ENCODE results near the gene MAPK4.

Gene MAPK4

DNA sequence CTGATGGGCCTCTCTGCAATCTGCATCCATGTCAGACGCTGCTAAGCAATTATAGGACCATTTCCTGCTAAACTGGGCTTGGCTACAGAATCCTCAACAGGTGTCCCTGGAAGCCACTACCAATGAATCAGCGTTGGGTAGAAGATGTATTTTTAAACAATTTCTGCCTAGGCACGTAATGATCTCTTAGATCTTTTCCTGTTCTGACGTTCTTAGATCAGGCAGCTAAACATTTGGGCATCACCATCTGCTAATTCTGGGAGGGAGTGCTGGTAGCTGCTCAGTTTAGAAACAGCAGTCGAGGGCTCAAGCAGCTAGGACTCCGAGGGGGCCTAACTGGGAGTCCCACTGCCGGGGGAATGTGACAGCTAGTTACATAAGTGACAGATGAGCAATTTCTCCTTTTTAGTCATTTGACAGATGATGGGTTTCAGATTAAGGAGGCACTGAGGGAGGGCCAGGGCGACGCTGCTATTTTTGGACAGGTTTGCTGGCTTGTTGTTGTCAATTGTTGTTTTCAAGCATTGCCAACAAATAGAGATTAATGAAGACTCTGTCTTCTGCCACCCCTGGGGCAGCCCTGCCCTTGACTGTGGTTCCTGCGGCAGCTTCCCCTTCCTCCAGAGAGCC lies 167.2 kb downstream of the MAPK4 start:
- no peak for DNase-seq

DNA sequence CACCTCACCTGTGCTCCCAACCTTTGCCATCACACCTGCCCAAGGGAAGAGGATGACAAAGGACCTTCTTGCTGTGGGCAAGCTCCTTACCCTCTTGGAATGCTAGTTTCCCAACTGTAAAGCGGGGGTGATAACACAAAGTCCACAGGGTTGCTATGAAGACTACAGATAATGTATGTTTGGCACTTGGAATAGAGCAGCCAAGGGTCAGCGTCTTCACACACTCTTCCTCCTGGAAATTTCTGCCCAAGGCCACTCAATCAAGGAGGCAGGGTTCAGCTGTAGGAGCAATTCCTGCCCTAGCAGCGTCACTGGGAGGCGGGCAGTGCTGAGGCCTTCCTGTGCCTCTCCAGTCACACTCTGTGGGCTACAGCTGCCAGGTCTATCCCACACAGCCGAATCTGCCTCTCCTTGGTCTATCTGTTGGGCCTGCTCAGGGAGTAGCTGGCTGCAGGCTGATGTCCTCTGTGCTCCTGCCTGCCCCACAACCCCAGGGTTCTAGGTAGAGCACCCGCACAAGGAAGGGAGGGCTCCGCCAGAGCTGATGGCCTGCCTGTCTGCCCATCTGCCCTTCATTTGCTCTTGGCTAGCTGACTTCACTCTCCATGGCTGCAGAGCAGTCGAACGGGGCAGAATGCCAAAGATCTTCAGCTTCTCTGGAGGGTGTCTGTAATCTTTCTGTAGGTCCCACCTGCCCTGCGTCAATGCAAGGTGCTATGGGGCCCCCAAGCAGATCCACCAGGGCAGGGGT lies 168.0 kb downstream of the MAPK4 start:
- DNase-seq: no peak

DNA sequence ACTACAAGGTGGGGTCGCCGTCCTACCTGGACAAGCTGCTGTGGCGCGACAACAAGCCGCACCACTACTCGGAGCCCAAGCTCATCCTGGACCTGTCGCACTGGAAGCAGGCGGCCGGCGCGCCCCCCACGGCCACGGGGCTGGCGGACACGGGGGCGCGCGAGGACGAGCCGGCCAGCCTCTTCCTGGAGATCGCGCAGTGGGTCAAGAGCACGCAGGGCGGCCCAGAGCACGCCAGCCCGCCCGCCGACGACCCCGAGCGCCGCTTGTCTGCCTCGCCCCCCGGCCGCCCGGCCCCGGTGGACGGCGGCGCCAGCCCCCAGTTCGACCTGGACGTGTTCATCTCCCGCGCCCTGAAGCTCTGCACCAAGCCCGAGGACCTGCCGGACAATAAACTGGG lies 169.5 kb downstream of the MAPK4 start:
- DNase-seq: no peak

DNA sequence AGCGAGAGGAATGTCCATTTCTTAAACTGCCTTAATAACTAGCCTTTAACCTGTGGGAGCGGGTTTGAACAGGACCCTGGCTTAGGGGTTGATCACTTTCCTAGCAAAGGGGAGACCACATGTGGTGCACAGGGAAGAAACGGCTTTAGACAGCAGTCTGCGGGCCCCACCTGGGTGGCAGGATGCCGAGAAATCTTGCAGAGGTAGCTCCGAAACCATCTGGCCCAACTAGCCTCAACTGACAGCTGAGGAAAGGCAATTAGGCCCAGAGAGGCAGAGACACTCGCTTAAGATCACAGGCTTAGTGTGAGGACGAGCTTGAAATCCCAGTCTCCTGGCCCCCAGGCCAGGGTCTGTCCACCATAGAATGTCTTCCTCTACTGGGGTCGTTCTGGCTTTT lies 170.1 kb downstream of the MAPK4 start:
- no peak for DNase-seq

- no peak for DNase-seq
These were observed 174.5 kb downstream of the MAPK4 start for GRCh38 chr18:50734342-50734741.

GRCh38 chr18:50734886-50735285 lies 175.0 kb downstream of the MAPK4 start:
- DNase-seq: no peak

- no peak for DNase-seq
These were observed 177.2 kb downstream of the MAPK4 start for GRCh38 chr18:50737127-50737526.

- DNase-seq: no peak
These were observed 178.3 kb downstream of the MAPK4 start for GRCh38 chr18:50738098-50738757.

DNA sequence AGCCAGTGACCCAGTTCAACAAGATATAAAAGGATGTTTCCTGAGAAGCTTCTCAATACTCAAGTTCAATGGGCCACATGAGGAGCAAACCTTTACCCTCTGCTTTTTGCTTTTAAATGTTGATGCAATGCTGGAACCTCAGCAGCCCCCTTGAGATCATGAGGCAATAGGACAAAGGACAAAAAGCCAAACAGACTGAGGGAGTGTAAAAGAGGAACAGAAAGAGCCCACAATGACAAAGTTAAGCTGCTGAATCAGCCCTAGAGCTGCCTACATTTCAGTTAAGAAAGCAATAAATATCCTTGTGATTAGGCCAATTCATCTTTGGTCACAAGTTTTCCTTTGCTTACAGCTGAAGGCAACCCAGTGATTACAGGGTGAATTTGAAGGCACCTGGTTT lies 183.1 kb downstream of the MAPK4 start:
- no peak for DNase-seq

- DNase-seq: no peak
These were observed 184.4 kb downstream of the MAPK4 start for GRCh38 chr18:50744253-50744652.

GRCh38 chr18:50745945-50746344 lies 186.1 kb downstream of the MAPK4 start:
- no peak for DNase-seq

DNA sequence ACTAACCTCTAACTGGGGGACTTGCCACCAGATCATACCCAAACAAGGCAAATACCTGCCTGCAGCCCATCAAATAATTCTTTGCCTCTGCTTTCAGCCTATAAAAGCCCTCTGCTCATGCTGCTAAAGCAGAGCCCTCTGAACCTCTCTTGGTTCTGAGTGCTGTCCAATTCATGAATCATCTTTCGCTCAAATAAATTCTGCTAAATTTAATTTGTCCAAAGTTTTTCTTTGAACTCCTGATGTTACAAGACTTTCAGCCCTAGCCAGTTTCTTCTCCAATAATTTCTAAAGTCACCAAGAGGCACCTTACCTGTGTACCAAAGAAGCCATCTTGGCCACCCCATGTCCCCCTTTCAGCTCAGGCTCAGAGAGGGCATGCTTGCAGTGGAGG lies 188.0 kb downstream of the MAPK4 start:
- DNase-seq: no peak

DNA sequence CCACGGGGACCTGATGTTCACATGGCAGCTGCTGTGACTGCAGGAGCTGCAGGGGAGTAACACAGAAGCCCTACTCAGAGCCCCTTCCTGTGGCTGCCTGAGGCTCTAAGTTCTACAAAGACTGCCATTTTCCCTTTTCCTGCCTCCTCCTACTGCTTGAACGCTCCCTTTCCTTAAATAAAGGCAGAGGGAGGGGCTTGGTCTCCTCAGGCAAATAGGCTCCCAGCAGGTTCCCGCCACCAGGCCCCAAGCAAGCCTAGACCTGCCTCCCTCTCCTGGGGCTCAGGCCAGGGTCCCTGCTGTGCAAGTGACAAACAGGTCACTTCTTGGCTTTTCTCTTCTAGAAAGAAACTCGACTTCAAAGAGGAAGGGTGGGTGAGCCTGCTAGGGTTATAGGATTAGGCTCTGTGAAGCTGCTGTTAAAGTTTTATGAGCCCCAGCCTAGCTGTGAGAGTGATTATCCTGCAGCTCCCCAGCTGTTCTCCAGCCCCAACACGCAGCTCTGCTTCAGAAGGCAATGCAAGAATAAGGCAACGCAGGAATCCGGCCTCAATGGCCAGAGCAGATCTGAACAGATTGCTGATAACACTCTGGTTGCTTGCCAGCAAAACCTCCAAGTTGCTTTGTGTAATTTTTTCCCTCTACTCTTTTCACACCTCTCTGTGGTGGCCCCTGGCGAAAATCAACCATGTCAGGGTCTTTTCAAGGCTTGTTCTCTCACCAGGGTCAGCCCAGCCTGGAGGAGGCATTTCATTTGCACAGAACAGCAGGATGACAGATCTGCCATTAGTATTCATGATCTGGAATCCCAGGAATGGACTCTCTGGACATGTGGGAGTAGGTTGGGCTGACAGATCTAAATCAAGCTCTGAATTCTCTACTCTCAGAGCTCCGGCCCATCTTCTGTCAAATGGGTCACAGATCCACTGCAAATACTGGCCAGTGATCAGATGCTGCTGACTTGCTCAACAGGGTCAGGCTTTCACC lies 188.6 kb downstream of the MAPK4 start:
- no peak for DNase-seq

DNA sequence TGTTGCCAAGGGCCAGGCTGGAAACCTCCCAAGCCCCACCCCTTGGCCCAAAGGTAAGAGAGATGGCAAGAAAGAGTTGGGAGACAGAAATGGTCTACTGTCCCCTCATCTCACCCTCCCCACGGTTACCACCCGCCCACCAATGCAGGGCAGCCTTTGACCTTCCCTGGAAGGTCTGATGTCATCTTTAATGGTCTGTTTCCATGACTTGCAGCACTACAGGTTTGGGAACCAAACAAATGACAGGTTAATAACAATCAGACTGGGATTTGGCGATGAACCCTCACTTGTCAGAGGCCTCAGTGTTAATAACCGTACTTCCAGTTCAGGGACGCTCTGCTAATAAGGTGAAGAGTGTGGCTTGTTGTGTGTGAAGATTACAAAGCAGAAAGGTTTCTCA lies 189.5 kb downstream of the MAPK4 start:
- no peak for DNase-seq

DNA sequence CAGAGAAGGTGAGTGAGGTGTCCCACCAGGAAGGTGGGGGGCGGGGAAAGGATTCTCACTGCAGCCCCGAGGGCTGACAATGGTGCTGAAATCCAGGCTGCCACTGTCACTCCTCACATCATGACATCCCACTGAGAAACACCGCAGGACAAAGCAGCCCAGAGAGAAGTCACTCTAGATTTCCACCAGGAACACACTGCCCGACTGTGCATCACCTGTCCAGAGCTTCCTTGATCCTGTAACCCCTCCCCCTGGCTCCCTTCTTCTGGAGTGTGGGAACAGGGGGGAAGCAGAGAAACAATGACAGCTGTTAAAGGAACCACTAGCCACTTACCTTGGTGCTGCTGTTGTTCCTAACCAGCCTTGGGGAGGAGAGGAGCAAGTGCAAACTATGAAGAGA lies 190.1 kb downstream of the MAPK4 start:
- no peak for DNase-seq

GRCh38 chr18:50750546-50750945 lies 190.7 kb downstream of the MAPK4 start:
- no peak for DNase-seq

DNA sequence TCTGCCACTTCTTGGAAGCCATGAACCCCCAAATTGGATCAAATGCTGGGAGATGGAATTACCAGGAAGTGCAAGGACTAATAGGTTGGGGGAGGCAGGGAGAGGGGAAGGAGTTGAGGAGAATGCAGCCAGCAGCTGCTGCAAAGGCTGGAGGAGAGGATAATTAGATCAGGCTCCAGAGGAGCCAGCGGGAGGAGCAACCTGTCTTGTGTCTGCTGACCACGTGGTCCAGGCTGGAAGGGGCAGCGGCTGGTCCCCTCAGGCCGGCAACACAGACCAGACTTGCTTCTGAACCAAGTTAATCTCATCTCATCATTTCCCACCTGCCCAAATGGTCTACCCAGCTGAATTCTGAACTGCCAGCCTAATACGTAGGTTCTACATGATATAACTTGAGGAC lies 191.6 kb downstream of the MAPK4 start:
- no peak for DNase-seq

GRCh38 chr18:50751947-50752346 lies 192.1 kb downstream of the MAPK4 start:
- no peak for DNase-seq

- no peak for DNase-seq
These were observed 193.4 kb downstream of the MAPK4 start for GRCh38 chr18:50753311-50753710.

GRCh38 chr18:50754297-50754696 lies 194.4 kb downstream of the MAPK4 start:
- DNase-seq: no peak

- DNase-seq: no peak
These were observed 197.5 kb downstream of the MAPK4 start for GRCh38 chr18:50757358-50757757.

GRCh38 chr18:50769463-50769862 lies 209.6 kb downstream of the MAPK4 start:
- no peak for DNase-seq

DNA sequence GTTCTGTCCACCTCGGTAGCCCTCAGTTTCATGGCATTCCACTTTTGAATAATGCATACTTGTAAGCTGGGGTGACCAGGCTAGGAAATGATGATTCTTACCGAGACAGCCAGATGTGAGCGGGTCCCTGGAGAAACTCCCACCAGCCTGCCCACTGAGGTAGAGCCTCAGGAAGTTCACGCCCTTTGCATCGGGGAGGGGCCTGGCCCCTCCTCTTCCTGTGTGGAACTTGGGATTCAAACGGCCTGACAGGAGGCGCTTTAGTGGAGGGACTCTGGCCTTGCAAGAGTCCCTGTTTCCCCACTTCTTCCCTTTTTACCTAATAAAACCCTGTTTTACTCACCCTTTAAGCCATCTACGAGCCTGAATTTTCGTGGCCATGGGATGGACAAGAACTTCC lies 215.3 kb downstream of the MAPK4 start:
- DNase-seq: no peak
